Breast epithelium (tissue), 3 donors: ENCODE data around the gene CDKN2AIP.

Experiments
- CTCF ChIP-seq, 3 donors: fragments of 450-650 bp; IDR thresholded peaks; one replicate each; pipeline ENCODE4 v1.5.1; 2016 to 2017; ENCODE audit warnings: antibody characterized with exemption in 3 of 3, mild to moderate bottlenecking in 3 of 3, moderate library complexity in 3 of 3
- POLR2A ChIP-seq: fragments of 450-650 bp; IDR thresholded peaks from one replicate; pipeline ENCODE4 v1.6.1; 2016; ENCODE audit warnings: antibody characterized with exemption, mild to moderate bottlenecking, moderate library complexity
- POLR2AphosphoS5 ChIP-seq, 3 donors: sonication (generic); formaldehyde crosslinking; IDR thresholded peaks; one replicate each; pipeline ENCODE4 v1.6.1; 2017; ENCODE audit warnings: antibody characterized with exemption in 3 of 3

- no peak for TF ChIP-seq POLR2A
- TF ChIP-seq CTCF (IDR thresholded peaks at IDR 0.05), result no peak
- TF ChIP-seq POLR2AphosphoS5 (IDR thresholded peaks at IDR 0.05), result no peak
Observed at GRCh38 chr4:183430317-183430993, 14.0 kb upstream of the CDKN2AIP start.
